Effector memory CD8-positive, alpha-beta T cell (primary cell): ENCODE measurements around the gene SETX.

Experiments
- ATAC-seq: fragments of 150-1000 bp; cut with Tn5 transposase; replicated peaks from 2 replicates; pipeline ENCODE4 v1.10.0; 2021; ENCODE audit warnings: mild to moderate bottlenecking, moderate library complexity
- DNase-seq, 3 experiments: peaks; one replicate each; pipeline ENCODE4 v3.0.0; 2021
- H3K27ac Mint-ChIP-seq, 2 donors: one replicate each; pipeline ENCODE4 v1.8.0; 2022; ENCODE audit warnings: mild to moderate bottlenecking in 2 of 2, mixed read lengths in 2 of 2, moderate library complexity in 2 of 2
- H3K27me3 Mint-ChIP-seq, 2 donors: one replicate each; pipeline ENCODE4 v1.8.0; 2022; ENCODE audit warnings: mixed read lengths in 2 of 2
- H3K36me3 Mint-ChIP-seq: one replicate; pipeline ENCODE4 v1.8.0; 2022; ENCODE audit warnings: mild to moderate bottlenecking, moderate library complexity, mixed read lengths; ENCODE audit not compliant: insufficient read depth
- H3K4me1 Mint-ChIP-seq, 2 donors: one replicate each; pipeline ENCODE4 v1.8.0; 2022; ENCODE audit warnings: low read depth in 2 of 2, mixed read lengths in 2 of 2
- H3K4me3 Mint-ChIP-seq, 2 donors: one replicate each; pipeline ENCODE4 v1.8.0; 2022; ENCODE audit warnings: mild to moderate bottlenecking in 2 of 2, mixed read lengths in 2 of 2, moderate library complexity in 2 of 2
- H3K9me3 Mint-ChIP-seq, 2 donors: one replicate each; pipeline ENCODE4 v1.8.0; 2022; ENCODE audit warnings: mixed read lengths in 2 of 2

Gene SETX

GRCh38 chr9:132249123-132249522, 105.7 kb downstream of the SETX start:
- Mint-ChIP-seq H3K4me1 (no peaks in the 10 kb centered on the region), H3K4me3 (no peak overlapping the region), H3K36me3 (no peaks in the 10 kb centered on the region), H3K9me3 (no peaks in the 10 kb centered on the region), H3K27me3 (peaks cover 9 to 26% of the 10 kb centered on the region in 2 donors), H3K27ac (no peak overlapping the region)
- ATAC-seq (no peak), DNase-seq (no peak)

DNA sequence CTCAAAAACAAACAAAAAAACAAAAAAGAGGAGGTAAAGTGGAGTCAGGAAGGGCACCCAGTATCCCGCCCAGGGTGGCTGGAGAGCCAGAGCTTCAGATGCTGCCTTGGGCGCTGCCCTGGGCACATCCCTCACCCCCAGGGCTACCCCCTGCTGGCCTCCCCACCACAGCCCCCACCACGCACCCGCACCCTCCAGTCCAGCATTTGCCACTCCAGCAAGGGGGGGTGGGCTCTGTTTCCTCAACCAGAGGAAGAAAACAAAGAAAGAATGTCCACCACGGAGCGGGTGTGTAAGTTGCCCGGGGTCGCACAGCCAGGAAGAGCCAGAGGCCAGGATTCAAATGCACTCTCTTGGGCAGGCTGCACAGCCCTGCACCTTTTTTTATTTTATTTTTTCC, 106.8 kb downstream of the SETX start:
- Mint-ChIP-seq H3K9me3 (no peaks in the 10 kb centered on the region), H3K36me3 (no peaks in the 10 kb centered on the region), H3K4me3 (no peak overlapping the region), H3K4me1 (no peaks in the 10 kb centered on the region), H3K27ac (no peak overlapping the region), H3K27me3 (peaks cover 9 to 26% of the 10 kb centered on the region in 2 donors)
- ATAC-seq: no peak
- no peak for DNase-seq

- Mint-ChIP-seq H3K27ac (no peak overlapping the region), H3K36me3 (peaks cover 10% of the 10 kb centered on the region), H3K4me1 (peaks cover 7 to 10% of the 10 kb centered on the region in 2 donors), H3K9me3 (no peaks in the 10 kb centered on the region), H3K27me3 (peaks cover 9 to 26% of the 10 kb centered on the region in 2 donors), H3K4me3 (no peak overlapping the region)
- DNase-seq (no peak), ATAC-seq (no peak)
Measured at GRCh38 chr9:132245465-132245864, 109.3 kb downstream of the SETX start.

- Mint-ChIP-seq H3K4me3 (peak overlapping the region in 1 of 2 donors; percentile 87), H3K27ac (no peak overlapping the region), H3K4me1 (peaks cover 10 to 12% of the 10 kb centered on the region in 2 donors), H3K9me3 (no peaks in the 10 kb centered on the region), H3K27me3 (peaks cover 9 to 26% of the 10 kb centered on the region in 2 donors), H3K36me3 (peaks cover 10% of the 10 kb centered on the region)
- DNase-seq (no peak), ATAC-seq (no peak)
Measured at GRCh38 chr9:132244582-132245455, 110.0 kb downstream of the SETX start.

- no peak for ATAC-seq
- Mint-ChIP-seq H3K4me3 (peak overlapping the region; percentile 87 to 100), H3K36me3 (peaks cover 10% of the 10 kb centered on the region), H3K27me3 (peaks cover 9 to 26% of the 10 kb centered on the region in 2 donors), H3K9me3 (no peaks in the 10 kb centered on the region), H3K4me1 (peaks cover 10 to 12% of the 10 kb centered on the region in 2 donors), H3K27ac (no peak overlapping the region)
- DNase-seq: no peak
Measured at GRCh38 chr9:132243156-132244074, 111.4 kb downstream of the SETX start.

GRCh38 chr9:132242621-132243155, 112.1 kb downstream of the SETX start:
- H3K4me3 Mint-ChIP-seq: peak overlapping the region; percentile 87 to 100
- H3K27me3 Mint-ChIP-seq: peaks cover 9 to 23% of the 10 kb centered on the region in 2 donors
- H3K9me3 Mint-ChIP-seq: no peaks in the 10 kb centered on the region
- peaks cover 10% of the 10 kb centered on the region for H3K36me3 Mint-ChIP-seq
- H3K4me1 Mint-ChIP-seq: peaks cover 10 to 12% of the 10 kb centered on the region in 2 donors
- ATAC-seq: no peak
- H3K27ac Mint-ChIP-seq: peak overlapping the region; percentile 83 to 94
- DNase-seq: no peak

GRCh38 chr9:132241840-132242620, 112.8 kb downstream of the SETX start:
- H3K27ac Mint-ChIP-seq: peak overlapping the region; percentile 91 to 94
- H3K9me3 Mint-ChIP-seq: no peaks in the 10 kb centered on the region
- ATAC-seq (no peak), DNase-seq (peak in 2 of 3 experiments; percentile 25 to 37)
- H3K4me1 Mint-ChIP-seq: peaks cover 10 to 12% of the 10 kb centered on the region in 2 donors
- peaks cover 10% of the 10 kb centered on the region for H3K36me3 Mint-ChIP-seq
- peaks cover 7 to 16% of the 10 kb centered on the region in 2 donors for H3K27me3 Mint-ChIP-seq
- H3K4me3 Mint-ChIP-seq: peak overlapping the region; percentile 87 to 100

DNA sequence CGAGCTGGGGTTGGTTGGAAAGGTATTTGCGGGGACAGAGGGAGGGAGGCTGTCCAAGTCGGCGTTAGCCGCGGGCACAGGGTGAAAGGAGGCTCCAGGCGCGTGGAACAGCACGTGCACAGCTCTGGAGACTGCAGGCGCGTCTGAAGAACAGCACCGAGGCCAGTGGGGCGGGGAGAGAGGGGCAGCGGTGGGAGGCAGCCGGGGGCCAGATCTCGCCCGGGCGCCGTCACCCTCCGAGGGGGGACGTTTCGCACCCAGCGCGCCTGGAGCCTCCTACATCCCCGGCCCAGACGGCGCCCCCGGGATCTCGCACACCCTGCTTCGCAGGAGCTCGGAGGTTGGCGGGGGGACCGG, 113.3 kb downstream of the SETX start:
- Mint-ChIP-seq H3K27ac (peak overlapping the region; percentile 80 to 91), H3K4me3 (peak overlapping the region; percentile 87 to 96), H3K27me3 (peaks cover 1 to 11% of the 10 kb centered on the region in 2 donors), H3K9me3 (no peaks in the 10 kb centered on the region), H3K4me1 (peaks cover 12 to 16% of the 10 kb centered on the region in 2 donors), H3K36me3 (peaks cover 10% of the 10 kb centered on the region)
- DNase-seq (no peak), ATAC-seq (no peak)

DNA sequence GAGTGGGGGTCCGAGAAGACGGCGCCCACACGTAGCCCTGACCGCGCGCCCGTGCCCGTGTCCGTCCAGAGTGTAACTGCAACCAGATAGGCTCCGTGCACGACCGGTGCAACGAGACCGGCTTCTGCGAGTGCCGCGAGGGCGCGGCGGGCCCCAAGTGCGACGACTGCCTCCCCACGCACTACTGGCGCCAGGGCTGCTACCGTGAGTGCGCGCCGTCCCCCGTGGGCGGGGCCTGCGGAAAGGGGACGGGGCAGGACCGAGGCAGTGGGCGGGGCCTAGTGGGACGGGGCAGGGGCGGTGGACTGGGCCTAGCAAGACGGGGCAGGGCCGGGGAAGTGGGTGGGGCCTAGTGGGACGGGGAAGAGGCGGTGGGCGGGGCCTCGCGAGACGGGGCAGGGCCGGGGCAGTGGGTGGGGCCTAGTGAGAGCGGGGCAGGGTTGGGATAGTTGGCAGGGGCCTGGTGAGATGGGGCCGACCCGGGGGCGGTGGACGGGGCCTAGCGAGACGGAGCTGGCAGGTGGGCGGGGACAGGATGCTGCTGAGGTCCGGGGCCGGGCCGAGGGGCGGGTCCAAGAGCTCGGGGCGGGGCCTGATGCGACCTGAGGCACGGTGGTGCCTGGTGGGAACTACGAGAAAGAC, 113.8 kb downstream of the SETX start:
- H3K27me3 Mint-ChIP-seq: peaks cover 1 to 13% of the 10 kb centered on the region in 2 donors
- H3K4me3 Mint-ChIP-seq: peak overlapping the region; percentile 87 to 96

GRCh38 chr9:132239999-132240840, 114.6 kb downstream of the SETX start:
- H3K4me3 Mint-ChIP-seq: peak overlapping the region; percentile 87 to 96
- peak overlapping the region in 1 of 2 donors; percentile 29 for H3K27ac Mint-ChIP-seq
- peaks cover 10% of the 10 kb centered on the region for H3K36me3 Mint-ChIP-seq
- no peaks in the 10 kb centered on the region for H3K9me3 Mint-ChIP-seq
- H3K4me1 Mint-ChIP-seq: peaks cover 16 to 21% of the 10 kb centered on the region in 2 donors
- peaks cover 8 to 13% of the 10 kb centered on the region in 2 donors for H3K27me3 Mint-ChIP-seq
- no peak for ATAC-seq
- no peak for DNase-seq

More for the DNA sequence above, 113.8 kb downstream of the SETX start:
- ATAC-seq (peak; percentile 88), DNase-seq (peak; percentile 99)
- Mint-ChIP-seq H3K27ac (peak overlapping the region; percentile 80 to 91), H3K9me3 (no peaks in the 10 kb centered on the region), H3K36me3 (peaks cover 10% of the 10 kb centered on the region), H3K4me1 (peaks cover 13 to 19% of the 10 kb centered on the region in 2 donors)

DNA sequence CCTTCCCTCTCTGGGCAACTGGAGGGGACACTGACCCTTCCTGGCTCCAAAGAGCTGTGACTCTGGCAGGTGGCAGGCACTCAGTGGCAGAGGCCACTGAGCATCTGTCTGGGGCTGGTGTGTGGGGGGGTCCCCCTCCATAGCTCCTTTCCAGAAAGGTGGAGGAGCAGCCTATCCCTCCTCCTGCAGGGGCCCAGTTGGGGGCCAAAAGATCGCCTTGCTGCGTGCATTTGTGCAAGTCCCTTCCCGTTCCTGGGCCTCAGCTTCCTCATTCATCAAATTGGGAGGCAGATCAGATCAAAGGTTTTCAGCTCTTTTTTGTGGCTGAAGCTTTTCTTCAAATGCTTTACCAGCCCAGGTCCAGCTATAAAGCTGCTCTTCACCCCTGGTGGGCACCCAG, 115.3 kb downstream of the SETX start:
- Mint-ChIP-seq H3K27ac (peak overlapping the region in 1 of 2 donors; percentile 29), H3K4me3 (peak overlapping the region in 1 of 2 donors; percentile 87), H3K4me1 (peaks cover 16 to 21% of the 10 kb centered on the region in 2 donors), H3K27me3 (peaks cover 15 to 20% of the 10 kb centered on the region in 2 donors), H3K9me3 (no peaks in the 10 kb centered on the region), H3K36me3 (peaks cover 10% of the 10 kb centered on the region)
- no peak for DNase-seq
- no peak for ATAC-seq
